ENCODE results near the gene FLCN. TPM values are rescaled to one million over a fixed set of nuclear protein-coding genes. Genes with fewer than 3 reads are reported as not detected.

The FLCN gene
- total and polyA plus RNA-seq, 4 donors: 31.4 to 118 (median 80.1) TPM

- no peak overlapping the region for H3K27ac ChIP-seq (ENCODE audit: low read depth in 1 of 2, low read length in 1 of 2)
- 85 to 86% methylated on average over 10 of the region's 10 CpGs for WGBS, 2 donors
- H3K9me3 ChIP-seq (ENCODE audit: control insufficient read depth in 4 of 4, insufficient read depth in 3 of 4, low read length in 3 of 4): no peaks in the 10 kb centered on the region
- ATAC-seq (ENCODE audit: insufficient read depth, low FRiP score) (no peak), DNase-seq (no peak)
- no peak overlapping the region for H3K4me3 ChIP-seq
- H3K4me1 ChIP-seq (ENCODE audit: control insufficient read depth in 5 of 5, insufficient read depth in 5 of 5, low read length in 5 of 5): no peaks in the 10 kb centered on the region
- TF ChIP-seq CTCF (IDR thresholded peaks at IDR 0.05; ENCODE audit: control extremely low read depth, extremely low read depth): no peak
- no peak overlapping the region for H3K9ac ChIP-seq (ENCODE audit: insufficient read depth in 1 of 2, low read length in 2 of 2)
- H3K36me3 ChIP-seq (ENCODE audit: control insufficient read depth in 4 of 4, insufficient read depth in 4 of 4, low read length in 4 of 4): peaks cover 18 to 60% (median 33%) of the 10 kb centered on the region in 4 donors
- no peaks in the 10 kb centered on the region for H3K27me3 ChIP-seq (ENCODE audit: control insufficient read depth in 3 of 3, insufficient read depth in 3 of 3, low read length in 2 of 3)
These were observed 23.2 kb downstream of the FLCN start for GRCh38 chr17:17213775-17214174.

GRCh38 chr17:17207998-17208397 is 29.0 kb downstream of the FLCN start:
- Histone ChIP-seq H3K27ac (ENCODE audit: low read depth in 1 of 2, low read length in 1 of 2) (no peak overlapping the region), H3K4me1 (ENCODE audit: control insufficient read depth in 5 of 5, insufficient read depth in 5 of 5, low read length in 5 of 5) (peaks cover 0 to 26% (median 14%) of the 10 kb centered on the region in 5 donors), H3K4me3 (no peak overlapping the region), H3K9me3 (ENCODE audit: control insufficient read depth in 4 of 4, insufficient read depth in 3 of 4, low read length in 3 of 4) (peaks cover 0 to 2% (median 0%) of the 10 kb centered on the region in 4 donors), H3K9ac (ENCODE audit: insufficient read depth in 1 of 2, low read length in 2 of 2) (no peak overlapping the region), H3K36me3 (ENCODE audit: control insufficient read depth in 4 of 4, insufficient read depth in 4 of 4, low read length in 4 of 4) (peaks cover 3 to 16% (median 5%) of the 10 kb centered on the region in 4 donors), H3K27me3 (ENCODE audit: control insufficient read depth in 3 of 3, insufficient read depth in 3 of 3, low read length in 2 of 3) (no peaks in the 10 kb centered on the region)
- 82 to 88% methylated on average over 8 of the region's 8 CpGs for WGBS, 2 donors
- TF ChIP-seq CTCF (IDR thresholded peaks at IDR 0.05; ENCODE audit: control extremely low read depth, extremely low read depth): no peak
- DNase-seq: no peak
- ATAC-seq (ENCODE audit: insufficient read depth, low FRiP score): no peak

DNA sequence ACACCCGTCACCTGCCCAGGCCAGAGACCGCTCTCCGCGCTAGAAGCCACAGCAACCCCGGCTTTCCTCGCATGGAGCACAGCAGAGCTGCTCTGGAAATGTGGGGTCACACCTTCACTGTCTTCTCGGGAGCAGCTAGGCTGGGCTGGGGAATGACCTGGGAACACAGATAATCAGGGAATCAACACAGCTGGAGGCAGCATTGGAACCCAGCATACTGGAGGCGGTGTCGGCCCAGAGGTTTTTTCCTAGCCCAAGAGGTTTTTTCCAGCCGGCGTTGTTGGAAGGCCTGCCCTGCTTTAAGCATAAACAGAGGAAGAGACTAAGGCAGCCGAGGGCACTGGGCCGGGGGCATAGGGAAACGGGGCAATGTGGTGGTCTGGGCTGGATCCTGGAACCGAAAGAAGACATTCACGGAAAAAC is 30.0 kb downstream of the FLCN start:
- Histone ChIP-seq H3K9ac (ENCODE audit: insufficient read depth in 1 of 2, low read length in 2 of 2) (no peak overlapping the region), H3K27me3 (ENCODE audit: control insufficient read depth in 3 of 3, insufficient read depth in 3 of 3, low read length in 2 of 3) (no peaks in the 10 kb centered on the region), H3K4me1 (ENCODE audit: control insufficient read depth in 5 of 5, insufficient read depth in 5 of 5, low read length in 5 of 5) (peaks cover 0 to 26% (median 14%) of the 10 kb centered on the region in 5 donors), H3K27ac (ENCODE audit: low read depth in 1 of 2, low read length in 1 of 2) (peak overlapping the region in 1 of 2 donors; percentile 90), H3K4me3 (no peak overlapping the region), H3K36me3 (ENCODE audit: control insufficient read depth in 4 of 4, insufficient read depth in 4 of 4, low read length in 4 of 4) (peaks cover 0 to 14% (median 4%) of the 10 kb centered on the region in 4 donors), H3K9me3 (ENCODE audit: control insufficient read depth in 4 of 4, insufficient read depth in 3 of 4, low read length in 3 of 4) (peaks cover 0 to 2% (median 0%) of the 10 kb centered on the region in 4 donors)
- WGBS, 2 donors: 54 to 79% methylated on average over 16 of the region's 16 CpGs
- ATAC-seq (ENCODE audit: insufficient read depth, low FRiP score) (no peak), DNase-seq (no peak)
- no peak for TF ChIP-seq CTCF (IDR thresholded peaks at IDR 0.05; ENCODE audit: control extremely low read depth, extremely low read depth)

Data from lung (tissue), 12 donors.